Measurements from ENCODE around the gene DBR1. TPM values are rescaled to one million over a fixed set of nuclear protein-coding genes. Genes with fewer than 3 reads are reported as not detected.

Gene DBR1
- total and polyA plus RNA-seq, 2 of the 4 experiments (the other 2 are of a cell fraction): 7.6 to 12.5 TPM

DNA sequence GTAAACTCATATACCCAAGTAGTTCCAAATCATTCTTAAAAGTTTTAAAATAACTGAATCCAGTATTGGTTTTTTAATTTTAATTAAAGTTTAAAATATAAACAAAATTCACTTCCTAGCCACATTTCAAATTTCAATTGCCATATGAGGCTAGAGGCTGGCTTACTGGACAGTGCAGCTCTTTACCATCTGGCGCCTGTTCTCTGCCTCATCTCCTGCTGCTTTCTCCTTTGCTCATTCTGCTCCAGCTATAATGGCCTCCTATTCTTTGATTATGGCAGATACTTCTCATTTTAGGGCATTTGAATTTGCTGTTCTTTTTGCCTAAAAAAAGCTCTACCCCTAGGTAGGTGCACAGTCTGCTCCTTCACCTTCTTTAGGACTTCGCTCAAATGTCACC lies 31.5 kb upstream of the DBR1 start:
- TF ChIP-seq RAD21 (IDR thresholded peaks at IDR 0.05; ENCODE audit: low read length) (no peak), BHLHE40 (IDR thresholded peaks at IDR 0.05; ENCODE audit: low read depth, low read length) (no peak), NFE2L2 (IDR thresholded peaks at IDR 0.05; ENCODE audit: low read depth, low read length) (no peak), POLR2A (IDR thresholded peaks at IDR 0.05; ENCODE audit: low read depth, low read length) (no peak), SMC3 (IDR thresholded peaks at IDR 0.05; ENCODE audit: low read depth, low read length) (no peak), MAZ (IDR thresholded peaks at IDR 0.05; ENCODE audit: borderline replicate concordance, low read depth, low read length) (no peak), RFX5 (IDR thresholded peaks at IDR 0.05; ENCODE audit: low read depth, low read length) (no peak), MXI1 (IDR thresholded peaks at IDR 0.05; ENCODE audit: borderline replicate concordance, low read depth, low read length) (no peak), CHD1 (IDR thresholded peaks at IDR 0.05; ENCODE audit: low read depth, low read length) (no peak), RCOR1 (IDR thresholded peaks at IDR 0.05; ENCODE audit: insufficient replicate concordance, low read length) (no peak)
- TF ChIP-seq, protein P1, sequence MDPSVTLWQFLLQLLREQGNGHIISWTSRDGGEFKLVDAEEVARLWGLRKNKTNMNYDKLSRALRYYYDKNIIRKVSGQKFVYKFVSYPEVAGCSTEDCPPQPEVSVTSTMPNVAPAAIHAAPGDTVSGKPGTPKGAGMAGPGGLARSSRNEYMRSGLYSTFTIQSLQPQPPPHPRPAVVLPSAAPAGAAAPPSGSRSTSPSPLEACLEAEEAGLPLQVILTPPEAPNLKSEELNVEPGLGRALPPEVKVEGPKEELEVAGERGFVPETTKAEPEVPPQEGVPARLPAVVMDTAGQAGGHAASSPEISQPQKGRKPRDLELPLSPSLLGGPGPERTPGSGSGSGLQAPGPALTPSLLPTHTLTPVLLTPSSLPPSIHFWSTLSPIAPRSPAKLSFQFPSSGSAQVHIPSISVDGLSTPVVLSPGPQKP (IDR thresholded peaks at IDR 0.05; ENCODE audit: borderline replicate concordance, low read depth, low read length): no peak
- TF ChIP-seq, protein P2, sequence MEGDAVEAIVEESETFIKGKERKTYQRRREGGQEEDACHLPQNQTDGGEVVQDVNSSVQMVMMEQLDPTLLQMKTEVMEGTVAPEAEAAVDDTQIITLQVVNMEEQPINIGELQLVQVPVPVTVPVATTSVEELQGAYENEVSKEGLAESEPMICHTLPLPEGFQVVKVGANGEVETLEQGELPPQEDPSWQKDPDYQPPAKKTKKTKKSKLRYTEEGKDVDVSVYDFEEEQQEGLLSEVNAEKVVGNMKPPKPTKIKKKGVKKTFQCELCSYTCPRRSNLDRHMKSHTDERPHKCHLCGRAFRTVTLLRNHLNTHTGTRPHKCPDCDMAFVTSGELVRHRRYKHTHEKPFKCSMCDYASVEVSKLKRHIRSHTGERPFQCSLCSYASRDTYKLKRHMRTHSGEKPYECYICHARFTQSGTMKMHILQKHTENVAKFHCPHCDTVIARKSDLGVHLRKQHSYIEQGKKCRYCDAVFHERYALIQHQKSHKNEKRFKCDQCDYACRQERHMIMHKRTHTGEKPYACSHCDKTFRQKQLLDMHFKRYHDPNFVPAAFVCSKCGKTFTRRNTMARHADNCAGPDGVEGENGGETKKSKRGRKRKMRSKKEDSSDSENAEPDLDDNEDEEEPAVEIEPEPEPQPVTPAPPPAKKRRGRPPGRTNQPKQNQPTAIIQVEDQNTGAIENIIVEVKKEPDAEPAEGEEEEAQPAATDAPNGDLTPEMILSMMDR (conservative IDR thresholded peaks at IDR 0.05; ENCODE audit: low read depth, low read length): no peak
- TF ChIP-seq, protein P3, sequence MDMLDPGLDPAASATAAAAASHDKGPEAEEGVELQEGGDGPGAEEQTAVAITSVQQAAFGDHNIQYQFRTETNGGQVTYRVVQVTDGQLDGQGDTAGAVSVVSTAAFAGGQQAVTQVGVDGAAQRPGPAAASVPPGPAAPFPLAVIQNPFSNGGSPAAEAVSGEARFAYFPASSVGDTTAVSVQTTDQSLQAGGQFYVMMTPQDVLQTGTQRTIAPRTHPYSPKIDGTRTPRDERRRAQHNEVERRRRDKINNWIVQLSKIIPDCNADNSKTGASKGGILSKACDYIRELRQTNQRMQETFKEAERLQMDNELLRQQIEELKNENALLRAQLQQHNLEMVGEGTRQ (IDR thresholded peaks at IDR 0.05; ENCODE audit: low read depth, low read length): no peak
- Histone ChIP-seq H4K20me1 (ENCODE audit: insufficient read depth, low read length) (peaks cover 68% of the 10 kb centered on the region), H3K4me1 (ENCODE audit: control insufficient read depth, insufficient read depth, low read length) (no peaks in the 10 kb centered on the region), H3K56ac (ENCODE audit: extremely low read depth, insufficient read depth, low read length) (no peak overlapping the region), H3K79me1 (ENCODE audit: low read depth in 1 of 2, low read length in 2 of 2) (peaks cover 14 to 70% of the 10 kb centered on the region in 2 experiments), H2AFZ (replicated peaks; ENCODE audit: low read length, poor library complexity) (no peak overlapping the region), H3K4me2 (ENCODE audit: low read depth, low read length) (no peak overlapping the region), H3K18ac (ENCODE audit: low read depth, low read length) (no peak overlapping the region), H2AK5ac (ENCODE audit: low read depth, low read length) (no peak overlapping the region), H3K9me1 (ENCODE audit: insufficient read depth, low read length) (peaks cover 6% of the 10 kb centered on the region), H2BK15ac (ENCODE audit: low read depth, low read length) (no peak overlapping the region), H3K36me3 (ENCODE audit: control insufficient read depth, insufficient read depth, low read length) (no peaks in the 10 kb centered on the region), H2AK9ac (replicated peaks; ENCODE audit: low read depth, low read length, poor library complexity) (no peak overlapping the region), H4K8ac (ENCODE audit: low read depth in 2 of 2, low read length in 2 of 2) (no peak overlapping the region), H3K4me3 (ENCODE audit: insufficient read depth, low read depth, low read length) (no peak overlapping the region), H3K23ac (ENCODE audit: low read depth, low read length) (no peak overlapping the region), H2BK120ac (ENCODE audit: low read depth, low read length) (no peak overlapping the region), H3K9ac (ENCODE audit: low read depth, low read length) (no peak overlapping the region), H4K91ac (ENCODE audit: insufficient read depth, low read depth, low read length) (no peak overlapping the region), H3K27me3 (ENCODE audit: control insufficient read depth, insufficient read depth, low read length) (no peaks in the 10 kb centered on the region), H2BK5ac (ENCODE audit: low read depth, low read length, poor library complexity, severe bottlenecking) (no peak overlapping the region), H3K4ac (ENCODE audit: low read depth, low read length) (no peak overlapping the region), H3K14ac (replicated peaks; ENCODE audit: low read depth, low read length) (no peak overlapping the region), H4K5ac (ENCODE audit: low read depth, low read length) (no peak overlapping the region), H3K27ac (ENCODE audit: insufficient read depth, low read length) (no peak overlapping the region), H2BK20ac (ENCODE audit: low read depth, low read length) (no peak overlapping the region), H3K9me3 (ENCODE audit: control insufficient read depth, insufficient read depth, low read length) (no peaks in the 10 kb centered on the region)
- ChIA-PET CTCF (no interaction called here), POLR2A (ENCODE audit: unreplicated experiment) (interaction anchor here (0.5 kb wide), 1 partner anchor 27 kb away, joined by 6 read pairs; no protein-coding TSS in a partner anchor)
- intact Hi-C loops (cut with micrococcal nuclease): no loop called here
- 100% methylated on average over 1 of the region's 2 CpGs; no CpG with 5 or more reads in 1 of the 2 experiments for WGBS, 2 experiments (ENCODE audit: extremely low coverage in 2 of 2, insufficient read length in 1 of 2)
- ATAC-seq (ENCODE audit: low read depth): no peak
- in situ Hi-C loops (cut with MboI; ENCODE audit: low sequenced_read_pairs): no loop called here
- DNase-seq: no peak
- no TSS peak for BruUV-seq (replicated peaks)
- dilution Hi-C loops (cut with HindIII; ENCODE audit: low sequenced_read_pairs, unreplicated experiment): no loop called here
